Measurements from ENCODE around the gene GMEB2. TPM values are rescaled to one million over a fixed set of nuclear protein-coding genes. Genes with fewer than 3 reads are reported as not detected.

Gene GMEB2
- total RNA-seq, 3 donors from 2014 or later, result 6.6 to 11.0 (median 10.2) TPM

DNA sequence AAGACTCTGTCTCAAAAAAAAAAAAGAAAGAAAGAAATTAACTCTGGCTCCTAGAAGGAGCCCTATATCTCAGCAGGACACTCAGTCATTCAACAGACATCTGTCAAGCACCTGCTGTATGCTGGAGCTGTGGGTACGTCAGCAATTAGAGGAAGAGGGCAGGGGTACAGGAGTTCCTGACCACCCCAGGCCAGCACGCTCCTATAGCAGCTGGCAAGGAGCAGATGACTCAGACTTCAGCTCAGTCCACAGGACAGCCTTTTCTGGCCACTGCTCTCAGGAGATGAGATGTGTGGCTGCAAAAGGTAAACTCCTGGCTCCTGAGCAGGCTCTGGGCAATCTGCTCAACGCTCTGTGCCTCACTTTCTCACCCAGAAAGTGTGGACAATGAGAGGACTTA is 29.6 kb upstream of the GMEB2 start:
- DNase-seq (ENCODE audit: low spot score in 2 of 2), result no peak

DNA sequence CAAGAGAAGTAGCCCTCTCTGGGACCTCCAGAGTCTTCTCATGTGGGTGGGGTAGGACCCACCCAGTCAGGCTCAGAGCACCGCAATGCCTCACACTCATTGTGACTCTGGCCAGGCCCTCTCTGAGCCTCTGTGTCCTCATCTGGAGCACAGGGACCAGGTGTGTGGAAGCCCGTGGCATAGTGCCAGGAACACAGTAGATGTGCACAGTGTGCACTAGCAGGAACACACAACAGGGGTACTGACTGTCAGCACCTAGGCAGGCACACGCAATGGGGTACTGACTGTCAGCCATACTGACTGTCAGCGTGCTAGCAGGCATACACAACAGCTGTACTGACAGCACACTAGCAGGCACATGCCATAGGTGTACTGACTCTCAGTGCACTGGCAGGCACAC is 28.3 kb upstream of the GMEB2 start:
- Histone ChIP-seq H3K4me1 (peaks cover 17 to 19% of the 10 kb centered on the region in 2 donors), H3K27me3 (no peaks in the 10 kb centered on the region), H3K36me3 (no peaks in the 10 kb centered on the region), H3K9me3 (no peaks in the 10 kb centered on the region), H3K27ac (no peak overlapping the region), H3K4me3 (no peak overlapping the region)
- TF ChIP-seq POLR2A (IDR thresholded peaks at IDR 0.05), result no peak
- no peak for TF ChIP-seq POLR2AphosphoS5 (IDR thresholded peaks at IDR 0.05)
- TF ChIP-seq, protein P1, sequence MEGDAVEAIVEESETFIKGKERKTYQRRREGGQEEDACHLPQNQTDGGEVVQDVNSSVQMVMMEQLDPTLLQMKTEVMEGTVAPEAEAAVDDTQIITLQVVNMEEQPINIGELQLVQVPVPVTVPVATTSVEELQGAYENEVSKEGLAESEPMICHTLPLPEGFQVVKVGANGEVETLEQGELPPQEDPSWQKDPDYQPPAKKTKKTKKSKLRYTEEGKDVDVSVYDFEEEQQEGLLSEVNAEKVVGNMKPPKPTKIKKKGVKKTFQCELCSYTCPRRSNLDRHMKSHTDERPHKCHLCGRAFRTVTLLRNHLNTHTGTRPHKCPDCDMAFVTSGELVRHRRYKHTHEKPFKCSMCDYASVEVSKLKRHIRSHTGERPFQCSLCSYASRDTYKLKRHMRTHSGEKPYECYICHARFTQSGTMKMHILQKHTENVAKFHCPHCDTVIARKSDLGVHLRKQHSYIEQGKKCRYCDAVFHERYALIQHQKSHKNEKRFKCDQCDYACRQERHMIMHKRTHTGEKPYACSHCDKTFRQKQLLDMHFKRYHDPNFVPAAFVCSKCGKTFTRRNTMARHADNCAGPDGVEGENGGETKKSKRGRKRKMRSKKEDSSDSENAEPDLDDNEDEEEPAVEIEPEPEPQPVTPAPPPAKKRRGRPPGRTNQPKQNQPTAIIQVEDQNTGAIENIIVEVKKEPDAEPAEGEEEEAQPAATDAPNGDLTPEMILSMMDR (IDR thresholded peaks at IDR 0.05), result no peak
- no peak for DNase-seq (ENCODE audit: low spot score in 2 of 2)
- intact Hi-C loops (cut with DNase I; ENCODE audit: low total_unique reads), result no loop called here

More for the DNA sequence above, 29.6 kb upstream of the GMEB2 start:
- H3K4me1 ChIP-seq, result peaks cover 17 to 19% of the 10 kb centered on the region in 2 donors
- no peaks in the 10 kb centered on the region for H3K36me3 ChIP-seq
- no peaks in the 10 kb centered on the region for H3K9me3 ChIP-seq
- no peak for TF ChIP-seq POLR2AphosphoS5 (IDR thresholded peaks at IDR 0.05)
- TF ChIP-seq POLR2A (IDR thresholded peaks at IDR 0.05), result no peak
- TF ChIP-seq, protein P1 (IDR thresholded peaks at IDR 0.05), result no peak
- H3K4me3 ChIP-seq, result no peak overlapping the region
- peak overlapping the region in 1 of 2 donors; percentile 32 for H3K27ac ChIP-seq
- H3K27me3 ChIP-seq, result no peaks in the 10 kb centered on the region
- intact Hi-C loops (cut with DNase I; ENCODE audit: low total_unique reads), result no loop called here

DNA sequence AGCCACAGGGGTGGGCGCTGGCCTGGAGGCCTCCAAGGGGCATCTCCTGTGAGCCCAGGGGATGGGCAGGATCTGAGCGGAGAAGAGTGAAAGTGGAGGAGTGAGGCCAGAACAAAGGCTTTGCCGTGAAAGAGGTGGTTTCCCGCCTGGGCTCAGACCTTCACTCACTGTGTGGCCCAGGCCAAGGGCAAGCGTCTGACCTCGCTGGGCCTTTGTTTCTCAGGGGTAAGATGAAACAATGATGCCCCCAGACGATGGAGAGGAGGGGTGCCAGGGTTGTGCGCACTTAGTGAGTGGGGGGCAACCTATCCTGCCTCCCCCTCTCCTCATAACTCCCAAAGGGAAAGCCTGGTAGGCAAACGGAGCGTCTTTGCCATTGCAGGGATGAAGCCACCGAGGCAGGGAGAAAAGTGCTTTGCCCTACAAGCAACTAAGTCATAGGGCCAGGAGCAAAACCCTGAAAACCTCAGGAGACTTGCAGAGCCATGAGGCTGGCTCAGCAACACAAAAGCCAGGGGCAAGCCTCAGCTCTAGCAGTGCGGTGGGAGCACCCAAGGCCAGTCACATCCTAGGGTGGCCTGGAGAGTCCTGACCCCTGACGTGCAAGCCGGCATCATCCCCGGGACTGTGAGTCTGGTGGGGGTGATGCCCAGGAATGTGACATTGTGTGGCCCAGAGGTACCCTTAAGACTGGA is 27.2 kb upstream of the GMEB2 start:
- Histone ChIP-seq H3K27ac (peak overlapping the region; percentile 60 to 82), H3K4me3 (peak overlapping the region; percentile 58 to 85 (median 70)), H3K27me3 (no peaks in the 10 kb centered on the region), H3K4me1 (peaks cover 8 to 14% of the 10 kb centered on the region in 2 donors), H3K9me3 (no peaks in the 10 kb centered on the region), H3K36me3 (no peaks in the 10 kb centered on the region)
- no peak for TF ChIP-seq POLR2AphosphoS5 (IDR thresholded peaks at IDR 0.05)
- TF ChIP-seq, protein P1 (IDR thresholded peaks at IDR 0.05), result no peak
- no peak for TF ChIP-seq POLR2A (IDR thresholded peaks at IDR 0.05)
- intact Hi-C loops (cut with DNase I; ENCODE audit: low total_unique reads), result no loop called here
- no peak for DNase-seq (ENCODE audit: low spot score in 2 of 2)

DNA sequence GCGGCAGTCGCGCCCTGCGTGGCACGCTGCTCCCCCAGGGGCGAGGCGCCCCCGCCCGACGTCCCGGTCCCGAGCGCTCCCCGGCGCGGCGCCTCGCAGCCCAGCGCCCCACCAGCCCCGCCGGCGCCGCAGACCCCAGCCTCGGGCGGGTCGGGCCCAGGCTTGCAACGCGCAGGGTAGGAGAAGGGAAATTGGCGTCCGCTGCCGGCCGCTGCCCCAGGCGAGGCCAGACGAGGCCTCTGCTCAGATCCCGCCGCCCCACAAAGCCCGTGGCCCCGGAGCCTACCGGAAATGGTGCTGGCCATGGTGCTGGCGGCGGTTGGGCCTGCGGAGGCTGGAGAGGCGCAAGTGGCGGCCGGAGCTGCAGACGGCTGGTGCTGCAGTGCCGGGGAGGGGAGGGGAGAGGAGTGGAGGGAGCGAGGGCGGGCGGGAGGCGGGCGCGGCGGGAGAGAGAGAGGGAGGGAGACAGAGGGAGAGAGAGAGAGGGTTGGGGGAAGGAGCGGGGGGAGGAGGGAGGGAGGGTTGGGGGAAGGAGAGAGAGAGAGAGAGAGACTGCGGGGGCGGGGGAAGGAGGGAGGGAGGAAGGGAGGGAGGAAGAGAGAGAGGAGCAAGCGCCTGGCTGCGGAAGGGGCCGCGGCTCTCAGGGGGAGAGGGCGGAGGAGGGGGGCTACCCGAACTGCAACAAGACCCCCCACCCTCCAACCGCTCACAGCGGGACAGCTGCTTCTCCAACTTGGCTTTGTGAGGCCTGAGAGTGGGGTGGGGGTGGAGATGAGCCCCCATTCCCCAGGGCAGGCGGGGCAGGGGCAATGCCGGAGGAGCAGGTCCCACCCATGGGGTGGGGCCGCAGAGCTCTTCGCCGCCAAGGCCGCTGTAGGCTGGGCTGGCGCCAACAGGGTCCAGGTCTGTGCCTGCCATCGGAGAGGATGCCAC is 26.4 kb upstream of the GMEB2 start, which contains the start of gene STMN3:
Gene STMN3, minus strand, starts transcription at position 384 of the 933 bp plus-strand sequence. Its CDS starts 79 bp downstream, at position 305.
- H3K9me3 ChIP-seq, result no peaks in the 10 kb centered on the region
- peak; percentile 78 to 88 for DNase-seq (ENCODE audit: low spot score in 2 of 2)
- H3K27me3 ChIP-seq, result no peaks in the 10 kb centered on the region
- H3K4me3 ChIP-seq, result peak within 1 kb of the TSS; percentile 58 to 85 (median 70)
- intact Hi-C loops (cut with DNase I; ENCODE audit: low total_unique reads), result no loop called here
- peaks cover 6 to 14% of the 10 kb centered on the region in 2 donors for H3K4me1 ChIP-seq
- peak in 1 of 3 donors; percentile 29 for TF ChIP-seq POLR2AphosphoS5 (IDR thresholded peaks at IDR 0.05)
- TF ChIP-seq, protein P1 (IDR thresholded peaks at IDR 0.05), result no peak
- H3K36me3 ChIP-seq, result no peaks in the 10 kb centered on the region
- peak within 1 kb of the TSS; percentile 60 to 82 for H3K27ac ChIP-seq
